ENCODE data around the gene DAGLA. TPM values are rescaled to one million over a fixed set of nuclear protein-coding genes. Genes with fewer than 3 reads are reported as not detected.

Gene DAGLA
- total RNA-seq, 6 donors from 2014 or later = 3.0 to 11.0 (median 8.0) TPM

- Histone ChIP-seq H3K9me3 (no peaks in the 10 kb centered on the region), H3K4me3 (no peak overlapping the region), H3K36me3 (no peaks in the 10 kb centered on the region), H3K27ac (no peak overlapping the region), H3K27me3 (no peaks in the 10 kb centered on the region), H3K4me1 (peaks cover 9 to 26% (median 14%) of the 10 kb centered on the region in 4 donors)
- 65 to 82% methylated on average over 4 to 9 of the region's 9 CpGs for WGBS, 2 donors
- TF ChIP-seq EP300 (IDR thresholded peaks at IDR 0.05) (no peak), CTCF (IDR thresholded peaks at IDR 0.05) (peak; percentile 24 to 53 (median 42))
- ATAC-seq (ENCODE audit: low FRiP score in 2 of 2) (peak in 1 of 2 donors; percentile 10), DNase-seq (peak in 1 of 2 donors; percentile 42)
Observed at GRCh38 chr11:61776561-61777075, 96.4 kb downstream of the DAGLA start.

- no peaks in the 10 kb centered on the region for H3K9me3 ChIP-seq
- no peak for TF ChIP-seq POLR2AphosphoS5 (IDR thresholded peaks at IDR 0.05)
- TF ChIP-seq CTCF (IDR thresholded peaks at IDR 0.05) = no peak
- TF ChIP-seq POLR2A (IDR thresholded peaks at IDR 0.05) = no peak
- no peak for TF ChIP-seq EP300 (IDR thresholded peaks at IDR 0.05)
- no peaks in the 10 kb centered on the region for H3K36me3 ChIP-seq
- 45 to 68% methylated on average over 25 to 55 of the region's 67 CpGs for WGBS, 2 donors
- no peak overlapping the region for H3K27ac ChIP-seq
- H3K27me3 ChIP-seq = no peaks in the 10 kb centered on the region
- H3K4me1 ChIP-seq = peaks cover 9 to 20% (median 12%) of the 10 kb centered on the region in 4 donors
- ATAC-seq (ENCODE audit: low FRiP score in 2 of 2) (peak in 1 of 2 donors; percentile 52), DNase-seq (peak; percentile 41 to 92)
- H3K4me3 ChIP-seq = peak overlapping the region in 3 of 4 donors; percentile 21 to 37 (median 28)
Observed at GRCh38 chr11:61777234-61778090, 97.3 kb downstream of the DAGLA start.

- H3K4me1 ChIP-seq = peaks cover 9 to 18% (median 10%) of the 10 kb centered on the region in 4 donors
- 88 to 89% methylated on average over 11 of the region's 11 CpGs for WGBS, 2 donors
- ATAC-seq (ENCODE audit: low FRiP score in 2 of 2) (no peak), DNase-seq (no peak)
- H3K4me3 ChIP-seq = no peak overlapping the region
- H3K27ac ChIP-seq = no peak overlapping the region
- no peaks in the 10 kb centered on the region for H3K9me3 ChIP-seq
- H3K27me3 ChIP-seq = no peaks in the 10 kb centered on the region
- H3K36me3 ChIP-seq = peaks cover 0 to 9% (median 3%) of the 10 kb centered on the region in 4 donors
- TF ChIP-seq POLR2AphosphoS5 (IDR thresholded peaks at IDR 0.05) (no peak), CTCF (IDR thresholded peaks at IDR 0.05) (no peak), POLR2A (IDR thresholded peaks at IDR 0.05) (no peak), EP300 (IDR thresholded peaks at IDR 0.05) (no peak)
Observed at GRCh38 chr11:61778357-61778886, 98.2 kb downstream of the DAGLA start.

GRCh38 chr11:61778920-61779650 is 98.9 kb downstream of the DAGLA start:
- Histone ChIP-seq H3K4me1 (peaks cover 9 to 18% (median 10%) of the 10 kb centered on the region in 4 donors), H3K36me3 (peaks cover 0 to 16% (median 7%) of the 10 kb centered on the region in 4 donors), H3K27me3 (no peaks in the 10 kb centered on the region), H3K27ac (no peak overlapping the region), H3K4me3 (no peak overlapping the region), H3K9me3 (no peaks in the 10 kb centered on the region)
- 78 to 92% methylated on average over 11 to 24 of the region's 24 CpGs for WGBS, 2 donors
- ATAC-seq (ENCODE audit: low FRiP score in 2 of 2) = no peak
- DNase-seq = no peak
- TF ChIP-seq POLR2AphosphoS5 (IDR thresholded peaks at IDR 0.05) (no peak), EP300 (IDR thresholded peaks at IDR 0.05) (no peak), CTCF (IDR thresholded peaks at IDR 0.05) (no peak), POLR2A (IDR thresholded peaks at IDR 0.05) (no peak)
